NCI-H524 treated with DMSO at 0.1 percent for 48 hours (cell line): ENCODE results near the gene VARS1.
"Not testable (repeated sequence)": the region's sequence is repeated elsewhere in the genome, so short reads cannot be mapped to it uniquely, and the experiment has no call there.

ENCODE experiments used
- DNase-seq: peaks from one replicate; lab custom pipeline; 2025; lab: John Stamatoyannopoulos, UW

The VARS1 gene

DNA sequence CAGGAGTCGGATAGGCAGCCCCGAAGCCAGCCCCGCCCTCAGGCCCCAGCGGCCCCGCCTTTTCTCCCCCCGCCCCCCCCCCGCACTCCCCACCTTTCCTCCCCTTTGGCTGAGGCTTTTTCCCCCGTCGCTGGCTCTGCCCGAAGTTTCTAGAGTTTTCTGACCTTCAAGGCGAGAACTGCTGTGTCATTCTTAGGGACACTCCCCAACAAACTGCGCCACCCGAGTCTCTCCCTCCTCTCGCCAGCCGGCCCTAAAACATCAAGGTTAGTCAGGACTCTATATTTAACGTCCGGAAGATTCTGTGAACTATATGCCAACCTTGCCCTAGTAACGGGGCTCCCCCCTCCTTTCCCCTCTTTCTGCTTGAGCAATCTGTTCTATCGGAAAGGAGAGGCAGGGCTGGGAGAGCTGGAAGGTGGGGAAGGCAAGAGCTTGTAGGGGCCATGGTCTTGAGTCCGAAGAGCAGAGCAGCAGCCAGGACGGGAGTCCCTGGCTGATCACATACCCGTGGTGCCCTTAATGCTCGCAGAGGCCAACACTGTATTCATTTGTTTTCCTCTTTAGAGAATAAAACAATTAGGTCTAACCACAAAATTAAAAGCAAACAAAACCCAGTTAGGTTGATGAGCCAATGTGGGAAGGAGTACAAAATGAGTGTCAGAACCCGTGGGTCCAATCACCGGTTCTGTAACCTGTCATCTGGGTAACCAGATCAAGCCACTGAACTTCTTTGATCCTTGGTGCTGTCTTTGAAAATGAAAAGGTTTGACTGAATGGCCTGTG, 26.7 kb upstream of the VARS1 start:
- DNase-seq = no peak

DNA sequence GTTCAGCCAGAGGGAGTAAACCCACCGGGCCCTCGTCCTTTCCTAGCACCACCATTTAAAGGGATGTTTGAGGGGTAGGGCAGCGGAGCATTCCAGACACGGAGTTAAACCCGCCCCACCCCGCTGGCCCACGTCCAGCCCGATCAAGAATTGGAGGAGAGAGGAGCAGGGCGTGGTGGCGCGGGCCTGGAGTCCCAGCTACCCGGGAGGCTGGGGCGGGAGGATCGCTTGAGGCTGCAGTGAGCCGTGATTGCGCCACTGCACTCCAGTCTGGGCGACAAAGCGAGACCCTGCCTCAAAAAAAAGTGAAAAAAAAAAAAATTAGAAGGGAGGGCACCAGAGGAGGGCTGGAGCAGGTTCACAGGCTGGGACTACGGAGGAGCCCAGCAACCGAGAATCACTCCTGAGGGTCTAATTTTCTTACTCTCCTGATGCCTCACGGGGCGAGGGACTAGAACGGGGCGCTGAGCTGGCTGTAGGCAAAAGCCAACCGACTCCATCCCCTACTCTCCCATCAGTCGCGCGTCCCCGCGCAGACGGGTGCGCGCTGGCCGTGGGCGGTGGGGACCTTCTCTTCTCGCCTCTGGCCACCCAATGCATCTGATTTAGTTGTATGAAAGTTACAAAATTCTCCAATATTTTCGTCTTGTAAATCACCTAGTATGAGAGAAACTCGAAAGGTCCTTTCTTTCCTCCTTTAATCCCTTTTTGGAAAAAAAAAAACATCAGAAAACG, 25.9 kb upstream of the VARS1 start:
- no peak for DNase-seq

- DNase-seq = not testable (repeated sequence)
Observed at GRCh38 chr6:31820399-31820798, 24.8 kb upstream of the VARS1 start.

- DNase-seq = no peak
Observed at GRCh38 chr6:31819871-31820299, 24.3 kb upstream of the VARS1 start.

GRCh38 chr6:31817929-31818511, 22.5 kb upstream of the VARS1 start:
- not testable (repeated sequence) for DNase-seq

GRCh38 chr6:31817133-31817928, 21.8 kb upstream of the VARS1 start:
- DNase-seq = not testable (repeated sequence)

DNA sequence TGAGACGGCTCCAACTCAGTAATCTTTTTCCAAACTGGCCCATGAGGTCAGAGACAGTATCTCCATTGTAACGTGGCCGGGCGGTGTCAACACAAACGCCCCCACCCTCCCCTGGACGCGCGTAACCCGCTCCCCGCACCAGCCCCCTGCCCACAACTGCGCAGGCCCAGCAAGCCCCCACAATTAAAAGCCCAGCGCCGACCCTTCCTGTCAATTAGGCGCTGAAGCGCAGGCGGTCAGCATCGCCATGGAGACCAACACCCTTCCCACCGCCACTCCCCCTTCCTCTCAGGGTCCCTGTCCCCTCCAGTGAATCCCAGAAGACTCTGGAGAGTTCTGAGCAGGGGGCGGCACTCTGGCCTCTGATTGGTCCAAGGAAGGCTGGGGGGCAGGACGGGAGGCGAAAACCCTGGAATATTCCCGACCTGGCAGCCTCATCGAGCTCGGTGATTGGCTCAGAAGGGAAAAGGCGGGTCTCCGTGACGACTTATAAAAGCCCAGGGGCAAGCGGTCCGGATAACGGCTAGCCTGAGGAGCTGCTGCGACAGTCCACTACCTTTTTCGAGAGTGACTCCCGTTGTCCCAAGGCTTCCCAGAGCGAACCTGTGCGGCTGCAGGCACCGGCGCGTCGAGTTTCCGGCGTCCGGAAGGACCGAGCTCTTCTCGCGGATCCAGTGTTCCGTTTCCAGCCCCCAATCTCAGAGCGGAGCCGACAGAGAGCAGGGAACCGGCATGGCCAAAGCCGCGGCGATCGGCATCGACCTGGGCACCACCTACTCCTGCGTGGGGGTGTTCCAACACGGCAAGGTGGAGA, 19.7 kb upstream of the VARS1 start, which contains the start of the genes HSPA1A and HSPA1L:
Gene HSPA1A (plus strand): TSS at position 519 of the 814 bp plus-strand sequence. CDS start 214 bp downstream, at position 733.
Gene HSPA1L (minus strand): TSS at position 259 of the 814 bp plus-strand sequence. CDS start 3,311 bp downstream, outside the sequence.
- peak; percentile 85 for DNase-seq

DNA sequence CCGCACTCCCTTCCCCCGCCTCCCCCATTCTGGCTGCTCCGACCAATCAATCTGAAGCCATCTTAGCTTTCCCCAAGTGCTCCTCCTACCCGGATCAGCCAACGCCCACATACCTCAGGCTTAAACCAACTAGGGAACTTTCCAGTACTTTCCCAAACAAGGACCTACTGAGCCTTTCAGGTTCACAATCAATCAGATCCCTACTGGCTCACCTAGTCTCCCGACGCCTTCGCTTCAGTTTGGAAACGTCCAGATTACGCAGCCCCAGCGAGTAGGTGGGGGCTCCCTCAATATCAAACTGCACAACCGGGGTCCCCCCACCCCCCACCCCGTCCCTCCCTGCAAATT, 19.1 kb upstream of the VARS1 start:
- DNase-seq = peak; percentile 28

- no peak for DNase-seq
Observed at GRCh38 chr6:31813465-31813849, 17.9 kb upstream of the VARS1 start.

DNA sequence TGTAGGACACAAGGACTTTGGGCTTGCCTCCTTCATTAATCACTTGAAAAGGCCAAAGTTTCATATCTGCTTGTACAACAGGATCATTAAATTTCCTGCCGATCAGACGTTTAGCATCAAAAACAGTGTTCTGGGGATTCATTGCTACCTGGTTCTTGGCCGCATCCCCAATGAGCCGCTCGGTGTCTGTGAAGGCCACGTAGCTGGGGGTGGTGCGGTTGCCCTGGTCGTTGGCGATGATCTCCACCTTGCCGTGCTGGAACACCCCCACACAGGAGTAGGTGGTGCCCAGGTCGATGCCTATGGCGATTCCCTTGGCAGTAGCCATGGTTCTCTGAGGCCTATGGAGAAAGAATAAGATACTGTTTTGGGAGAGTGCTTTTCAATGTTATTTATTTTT, 16.1 kb upstream of the VARS1 start:
- no peak for DNase-seq

DNA sequence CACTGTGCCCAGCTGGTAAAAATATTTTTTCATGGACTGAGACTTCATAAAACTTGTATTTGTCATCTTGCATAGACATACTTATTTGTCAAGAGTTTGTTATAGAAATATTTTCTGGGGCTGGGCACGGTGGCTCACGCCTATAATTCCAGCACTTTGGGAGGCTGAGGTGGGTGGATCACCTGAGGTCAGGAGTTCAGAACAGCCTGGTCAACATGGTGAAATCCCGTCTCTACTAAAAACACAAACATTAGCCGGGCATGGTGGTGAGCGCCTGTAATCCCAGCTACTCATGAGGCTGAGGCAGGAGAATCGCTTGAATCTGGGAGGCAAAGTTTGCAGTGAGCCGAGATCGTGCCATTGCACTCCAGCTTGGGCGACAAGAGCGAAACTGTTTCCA, 13.0 kb upstream of the VARS1 start:
- not testable (repeated sequence) for DNase-seq

DNA sequence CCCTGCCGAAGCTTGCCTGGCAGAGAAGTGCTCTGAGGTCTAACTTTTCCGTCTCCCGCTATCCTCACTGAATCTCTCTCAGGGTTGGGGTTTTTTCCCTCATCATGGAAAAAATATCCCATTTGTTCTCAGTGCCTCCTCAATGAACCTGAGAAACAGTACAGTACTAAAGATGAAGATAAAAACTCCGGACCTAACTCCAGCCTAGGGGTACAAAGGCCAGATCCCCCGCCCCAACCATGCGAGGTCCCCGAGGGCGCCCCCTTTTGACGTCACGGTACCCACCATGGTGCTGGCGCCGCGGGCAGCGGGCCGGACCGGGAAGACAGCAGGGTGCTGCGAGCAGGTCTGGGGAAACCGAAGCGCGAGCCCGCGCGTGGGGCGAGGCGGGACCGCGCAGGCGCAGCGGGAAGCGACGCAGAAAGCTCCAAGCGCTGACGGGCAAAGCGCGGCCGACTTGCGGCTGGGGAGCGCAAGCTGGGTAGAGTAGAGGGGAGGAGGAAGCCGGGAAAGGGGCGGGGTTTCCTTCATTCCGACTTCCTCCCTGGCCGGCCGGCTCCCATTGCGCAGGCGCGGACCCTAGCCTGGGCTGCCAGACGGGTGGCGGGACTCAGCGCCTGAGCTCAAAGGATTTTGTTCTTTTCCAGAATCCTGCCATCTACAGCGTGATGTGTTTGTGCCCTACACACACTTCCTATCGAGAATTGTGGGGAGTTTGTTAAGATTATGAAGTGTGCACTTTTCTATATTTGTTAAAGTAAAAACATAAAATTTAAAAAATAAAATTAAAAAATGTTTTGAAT, 11.1 kb upstream of the VARS1 start, which contains the start of gene LSM2:
Gene LSM2 (minus strand): TSS at position 497 of the 803 bp plus-strand sequence. CDS start 209 bp downstream, at position 288.
- peak; percentile 61 for DNase-seq

DNA sequence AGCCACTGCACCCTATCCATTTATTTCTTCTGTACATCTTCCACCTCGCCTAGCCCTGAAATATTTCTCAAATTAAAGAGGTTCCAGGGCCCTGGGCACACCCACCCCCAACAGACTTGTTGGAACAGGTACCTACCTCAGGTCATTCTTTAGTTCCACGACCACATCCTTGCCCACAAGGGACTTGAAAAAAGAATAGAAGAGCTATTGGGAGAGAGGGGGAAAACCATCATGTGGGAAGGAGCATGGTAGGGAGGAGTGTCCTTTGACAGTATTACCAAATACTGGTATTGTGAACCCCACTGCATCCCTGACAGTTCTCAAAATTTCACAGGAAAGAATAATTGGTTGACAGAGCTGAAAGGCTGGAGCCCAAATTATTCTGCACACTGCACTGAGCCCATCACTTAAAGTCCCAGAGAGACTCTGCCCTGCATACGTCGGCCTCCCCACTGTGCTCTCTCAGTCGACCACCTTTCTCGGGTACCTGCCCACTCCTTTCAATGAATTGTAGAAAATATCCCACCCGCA, 10.5 kb upstream of the VARS1 start:
- DNase-seq = no peak

DNA sequence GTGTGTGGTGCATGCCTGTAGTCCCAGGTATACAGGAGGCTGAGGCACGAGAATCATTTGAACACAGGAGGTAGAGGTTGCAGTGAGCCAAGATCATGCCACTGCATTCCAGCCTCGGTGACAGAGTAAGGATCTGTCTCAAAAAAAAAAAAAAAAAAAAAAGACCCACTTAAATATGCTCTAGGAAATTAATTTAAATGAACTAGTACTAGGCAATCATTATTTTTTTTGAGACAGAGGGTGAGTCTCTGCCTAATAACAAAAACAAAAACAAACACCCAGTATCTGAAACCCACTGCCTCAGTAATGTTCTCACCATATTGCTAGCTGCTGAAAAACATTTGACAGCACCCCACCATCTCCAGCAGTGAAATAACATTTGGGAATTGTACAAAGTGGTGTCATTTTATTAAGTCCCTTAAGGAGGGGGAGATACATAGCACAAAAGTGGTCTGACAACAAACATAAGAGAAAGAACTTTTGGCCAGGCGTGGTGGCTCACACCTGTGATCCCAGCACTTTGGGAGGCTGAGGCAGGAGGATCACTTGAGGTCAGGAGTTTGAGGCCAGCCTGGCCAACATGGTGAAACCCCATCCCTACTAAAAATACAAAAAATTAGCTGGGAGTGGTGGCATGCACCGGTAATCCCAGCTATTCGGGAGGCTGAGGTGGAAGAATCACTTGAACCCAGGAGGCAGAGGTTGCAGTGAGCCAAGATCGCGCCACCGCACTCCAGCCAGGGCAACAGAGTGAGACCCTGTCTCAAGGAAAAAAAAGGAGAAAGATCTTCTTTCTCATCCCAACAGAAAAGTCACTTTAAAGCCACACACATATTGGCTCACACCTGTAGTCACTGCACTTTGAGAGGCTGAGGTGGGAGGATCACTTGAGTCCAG, 5.7 kb upstream of the VARS1 start:
- DNase-seq = not testable (repeated sequence)

DNA sequence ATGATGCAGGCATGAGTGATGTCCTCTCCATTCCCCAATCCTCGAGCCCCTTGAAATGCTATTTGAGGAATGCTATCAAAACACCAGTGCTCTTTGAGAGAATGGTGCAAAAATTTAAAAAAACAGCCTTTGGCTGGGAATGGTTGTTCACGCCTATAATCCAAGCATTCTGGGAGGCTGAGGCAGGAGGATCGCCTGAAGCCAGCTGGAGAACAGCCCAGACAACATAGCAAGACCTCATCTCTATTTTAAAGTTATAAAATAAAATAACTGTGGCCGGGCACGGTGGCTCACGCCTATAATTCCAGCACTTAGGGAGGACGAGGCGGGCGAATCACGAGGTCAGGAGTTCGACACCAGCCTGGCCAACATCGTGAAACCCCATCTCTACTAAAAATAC, 4.2 kb upstream of the VARS1 start:
- DNase-seq = no peak

GRCh38 chr6:31797588-31797987, 2.0 kb upstream of the VARS1 start:
- DNase-seq = no peak

- no peak for DNase-seq
Observed at GRCh38 chr6:31796993-31797385, 1.4 kb upstream of the VARS1 start.

GRCh38 chr6:31794866-31795615, 511 bp downstream of the VARS1 start:
- DNase-seq = no peak
